Iris pigment epithelial cell (primary cell): Measurements from ENCODE around the gene FGGY.

Source experiments
- DNase-seq: peaks from one replicate; pipeline ENCODE4 v3.0.0-alpha.2; 2011; ENCODE audit warnings: low read depth

The FGGY gene

DNA sequence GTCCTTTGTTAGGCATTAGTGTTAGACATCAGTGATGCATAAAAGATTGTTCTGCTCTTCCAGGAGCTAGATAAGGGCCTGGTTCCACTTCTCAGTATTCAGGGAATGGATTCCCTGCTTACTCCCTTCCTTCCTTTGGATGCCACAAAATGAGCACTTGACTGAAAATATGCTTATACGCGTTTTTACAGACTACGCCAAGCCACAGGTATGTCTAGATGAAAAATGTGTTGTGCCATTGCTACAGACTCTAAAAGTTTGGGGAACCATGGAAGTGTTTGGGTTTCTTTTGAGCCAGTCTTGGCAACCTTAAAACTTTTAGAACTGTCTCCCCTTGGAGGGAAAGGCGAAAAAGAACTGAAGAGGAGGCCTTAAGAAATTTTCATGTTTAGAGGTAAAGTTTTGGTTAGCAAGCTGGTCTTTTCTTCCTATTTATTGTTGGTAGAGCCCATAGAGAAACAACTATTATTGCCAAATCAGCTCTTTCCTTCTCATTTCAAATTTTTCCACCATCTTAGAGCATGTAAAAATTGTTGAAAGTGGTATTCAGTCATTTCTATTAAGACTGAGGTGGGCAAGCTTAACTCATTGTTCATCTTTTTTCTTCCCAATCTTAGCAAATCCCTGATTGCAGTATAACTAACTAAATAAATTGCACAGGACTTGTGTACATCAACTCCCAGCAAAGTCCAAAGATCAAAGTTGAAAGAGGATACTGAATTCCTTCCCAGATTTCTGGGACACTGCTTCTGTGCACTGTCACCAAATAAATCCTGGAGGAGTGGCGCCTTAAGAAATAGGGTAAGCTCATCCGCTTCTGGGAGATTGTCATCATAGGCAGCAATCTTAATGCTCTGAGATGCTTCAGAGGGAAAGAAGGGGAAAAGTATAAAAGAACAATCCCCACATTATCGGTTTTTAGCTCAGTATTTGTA, 18.9 kb downstream of the FGGY start:
- no peak for DNase-seq

DNA sequence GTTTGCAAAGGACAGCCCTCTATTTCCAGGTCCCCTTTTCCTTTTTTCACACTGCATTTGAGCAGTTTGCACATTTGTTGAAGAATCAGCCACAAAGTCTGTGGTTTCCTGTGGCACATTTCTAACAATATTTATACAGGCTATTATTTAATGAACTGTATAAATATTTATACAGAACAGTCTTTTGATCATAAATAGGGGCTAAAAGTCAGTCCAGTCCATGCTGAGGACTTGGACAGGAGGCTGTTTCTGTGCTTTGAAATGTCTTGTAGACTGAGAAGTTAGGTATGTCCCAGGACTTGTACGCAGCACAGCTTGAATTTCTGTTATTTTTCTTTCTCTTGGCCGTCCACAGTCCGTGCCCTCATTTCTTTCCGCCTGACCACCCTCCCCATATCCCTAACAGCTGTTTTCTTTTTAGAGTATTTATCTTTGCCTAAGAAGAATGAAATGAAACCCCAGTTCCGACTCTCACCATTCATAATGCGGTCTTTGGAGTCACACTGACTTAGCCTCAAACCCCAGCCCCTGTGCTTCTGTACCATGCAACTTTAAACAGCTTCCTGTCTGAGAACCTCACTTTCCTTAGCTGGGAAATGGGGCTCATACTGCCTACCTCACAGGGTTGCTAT, 19.7 kb downstream of the FGGY start:
- DNase-seq = peak; percentile 76

DNA sequence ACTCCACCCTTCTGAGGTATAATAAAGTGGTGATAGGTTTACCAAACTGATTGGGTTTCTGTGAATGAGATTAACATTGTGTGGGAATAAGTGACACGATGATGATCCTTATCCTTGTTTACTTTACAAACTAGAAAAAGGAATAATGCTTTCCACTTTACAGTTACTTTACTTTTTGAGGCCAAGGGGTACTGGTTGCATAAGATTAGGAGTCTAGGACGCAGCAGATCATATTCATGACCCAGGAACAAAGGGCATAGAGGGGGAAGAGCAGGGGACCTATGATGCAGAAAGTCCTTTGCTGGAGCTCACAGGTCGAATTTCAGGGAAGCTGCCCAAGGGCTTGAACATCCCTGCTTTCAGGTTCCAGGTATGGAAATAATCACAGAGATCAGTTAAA, 20.4 kb downstream of the FGGY start:
- no peak for DNase-seq

DNA sequence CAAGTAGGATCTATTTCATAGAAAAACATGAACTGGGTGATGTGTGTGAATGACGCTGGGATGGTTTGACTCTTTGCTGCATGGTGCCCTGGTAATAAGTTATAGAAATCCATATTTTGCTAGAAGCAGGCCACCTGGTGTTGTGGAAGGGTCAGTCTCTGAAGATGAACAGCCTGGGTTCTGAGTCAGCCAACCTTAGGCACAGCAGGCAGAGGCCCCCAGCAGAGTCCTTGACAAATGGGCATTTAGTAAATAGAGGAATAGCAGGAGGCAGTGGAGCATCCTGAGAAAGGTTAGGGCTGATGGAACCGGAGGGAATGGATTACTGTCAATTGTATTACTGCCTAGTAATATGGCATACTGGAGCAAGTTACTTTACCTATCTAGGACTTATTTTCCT, 20.9 kb downstream of the FGGY start:
- DNase-seq = no peak

DNA sequence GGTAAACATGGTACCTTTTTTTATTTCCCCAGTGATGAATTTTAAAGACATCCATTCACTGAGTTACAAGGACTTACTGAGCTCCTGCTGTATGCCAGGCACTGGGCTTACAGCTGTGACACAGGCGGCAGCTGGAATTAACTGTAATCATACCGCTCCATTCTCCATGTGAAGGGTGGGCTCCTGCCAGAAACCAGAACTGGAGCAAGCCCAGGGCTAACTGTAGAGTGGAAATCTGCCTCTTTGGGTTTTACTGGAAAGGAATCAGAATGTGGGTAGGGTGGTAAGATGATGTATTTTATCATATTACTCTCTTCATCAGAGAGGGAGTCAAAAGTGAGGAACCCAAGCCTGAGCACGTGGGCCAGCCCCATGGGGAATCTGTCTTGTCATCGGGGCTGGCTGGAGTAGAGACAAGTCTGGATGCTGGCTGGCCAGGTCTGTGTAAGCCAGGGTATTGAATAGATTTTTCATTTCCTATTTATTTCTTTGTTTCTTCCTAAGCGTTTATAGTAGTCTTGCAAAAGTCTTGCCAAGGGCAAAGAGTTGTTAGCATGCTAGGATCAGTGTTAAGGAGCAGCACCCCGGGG, 21.5 kb downstream of the FGGY start:
- DNase-seq = no peak

DNA sequence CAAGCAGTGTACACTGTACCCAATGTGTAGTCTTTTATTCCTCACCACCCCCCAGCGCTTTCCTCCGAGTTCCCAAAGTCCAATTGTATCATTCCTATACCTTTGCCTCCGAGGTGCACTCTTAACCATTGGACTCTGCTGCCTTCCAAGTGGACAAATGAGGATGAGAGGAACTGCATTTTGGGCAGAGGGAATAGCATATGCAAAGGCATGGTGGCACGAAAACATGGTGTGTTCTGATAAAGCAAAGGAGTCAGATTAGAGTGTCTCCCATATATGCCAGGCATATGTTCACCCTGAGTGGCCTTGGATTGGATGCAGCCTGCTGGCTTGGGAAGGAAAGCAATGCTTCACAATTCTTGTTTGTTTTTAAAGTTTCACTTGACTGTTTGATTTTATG, 25.5 kb downstream of the FGGY start:
- no peak for DNase-seq

DNA sequence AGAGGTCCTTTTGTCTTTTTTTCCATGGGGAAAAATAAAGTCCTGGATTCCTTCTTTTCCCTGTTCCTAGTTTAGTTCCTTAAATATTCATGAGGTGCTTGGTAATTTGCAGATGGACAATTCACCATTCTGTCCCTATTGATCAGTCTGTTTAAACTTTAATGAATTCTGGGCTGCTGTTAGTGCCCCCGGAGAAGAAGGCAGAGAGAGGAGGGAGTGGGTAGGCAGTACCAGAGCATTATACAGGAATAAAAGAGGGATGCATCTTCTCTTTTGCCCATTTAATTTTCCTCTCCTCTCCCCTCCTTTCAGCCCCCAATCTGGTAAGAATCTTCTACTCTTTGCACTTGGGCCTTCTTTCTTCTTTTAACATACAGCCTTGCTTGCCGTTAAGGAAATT, 25.9 kb downstream of the FGGY start:
- no peak for DNase-seq

DNA sequence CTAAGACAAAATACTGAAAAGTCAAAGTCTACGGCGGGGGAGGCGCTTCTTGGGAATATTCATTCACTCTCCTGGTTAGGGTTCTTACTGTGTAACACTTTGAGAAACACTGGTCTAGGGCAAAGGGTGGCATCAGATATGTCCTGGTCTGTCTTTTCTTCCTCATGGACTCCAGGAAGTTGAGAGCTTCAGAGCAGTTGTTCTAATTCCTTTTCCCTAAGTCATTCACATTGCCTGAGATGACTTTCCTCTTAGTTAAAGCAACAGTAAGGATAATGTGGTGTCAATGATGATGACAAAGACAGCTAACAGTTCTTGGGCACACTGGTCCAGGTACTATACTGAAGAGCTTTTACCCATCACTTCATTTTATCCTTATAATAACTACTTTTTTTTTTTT, 27.0 kb downstream of the FGGY start:
- no peak for DNase-seq

DNA sequence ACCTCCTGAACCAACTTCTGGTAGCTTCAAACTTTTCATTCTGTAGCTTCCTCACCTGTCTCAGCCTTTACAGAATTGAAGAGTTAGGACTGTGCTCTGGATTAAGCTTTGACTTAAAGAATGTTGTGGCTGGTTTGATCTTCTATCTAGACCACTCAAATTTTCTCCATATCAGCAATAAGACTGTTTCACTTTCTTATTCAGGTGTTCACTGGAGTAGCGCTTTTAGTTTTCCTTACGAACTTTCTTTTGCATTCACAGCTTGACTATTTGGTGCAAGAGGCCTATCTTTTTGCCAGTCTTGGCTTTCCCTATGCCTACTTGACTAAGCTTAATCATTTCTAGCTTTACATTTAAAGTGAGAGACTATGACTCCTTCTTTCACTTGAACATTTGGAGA, 31.5 kb downstream of the FGGY start:
- DNase-seq = no peak

DNA sequence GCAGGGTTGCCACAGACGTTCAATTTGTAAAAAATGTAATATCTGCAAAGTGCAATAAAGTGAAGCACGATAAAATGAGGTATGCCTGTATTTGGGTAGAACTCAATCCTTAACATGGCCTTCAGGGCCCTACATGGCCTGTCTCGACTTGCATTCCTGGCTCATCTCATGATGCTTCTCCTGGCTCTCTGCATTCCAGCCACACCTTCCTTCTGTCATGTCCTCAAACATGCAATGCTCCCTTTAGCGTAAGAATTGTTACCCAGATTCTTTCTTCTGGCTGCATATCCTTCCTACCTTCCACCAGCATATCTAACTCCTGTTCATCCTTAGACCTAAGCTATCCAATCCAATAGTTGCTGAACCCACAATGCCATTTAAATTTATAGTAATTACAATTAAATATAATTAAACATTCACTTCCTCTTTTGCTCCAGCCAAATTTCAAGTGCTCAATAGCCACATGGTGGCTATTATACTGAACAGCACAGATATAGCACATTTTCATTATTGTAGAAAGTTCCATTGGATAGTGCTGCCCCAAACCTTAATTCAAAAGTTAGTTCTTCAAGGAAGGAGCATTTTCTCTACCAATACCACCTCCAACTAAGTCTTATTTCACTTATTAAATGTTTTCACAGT, 32.6 kb downstream of the FGGY start:
- DNase-seq = no peak

DNA sequence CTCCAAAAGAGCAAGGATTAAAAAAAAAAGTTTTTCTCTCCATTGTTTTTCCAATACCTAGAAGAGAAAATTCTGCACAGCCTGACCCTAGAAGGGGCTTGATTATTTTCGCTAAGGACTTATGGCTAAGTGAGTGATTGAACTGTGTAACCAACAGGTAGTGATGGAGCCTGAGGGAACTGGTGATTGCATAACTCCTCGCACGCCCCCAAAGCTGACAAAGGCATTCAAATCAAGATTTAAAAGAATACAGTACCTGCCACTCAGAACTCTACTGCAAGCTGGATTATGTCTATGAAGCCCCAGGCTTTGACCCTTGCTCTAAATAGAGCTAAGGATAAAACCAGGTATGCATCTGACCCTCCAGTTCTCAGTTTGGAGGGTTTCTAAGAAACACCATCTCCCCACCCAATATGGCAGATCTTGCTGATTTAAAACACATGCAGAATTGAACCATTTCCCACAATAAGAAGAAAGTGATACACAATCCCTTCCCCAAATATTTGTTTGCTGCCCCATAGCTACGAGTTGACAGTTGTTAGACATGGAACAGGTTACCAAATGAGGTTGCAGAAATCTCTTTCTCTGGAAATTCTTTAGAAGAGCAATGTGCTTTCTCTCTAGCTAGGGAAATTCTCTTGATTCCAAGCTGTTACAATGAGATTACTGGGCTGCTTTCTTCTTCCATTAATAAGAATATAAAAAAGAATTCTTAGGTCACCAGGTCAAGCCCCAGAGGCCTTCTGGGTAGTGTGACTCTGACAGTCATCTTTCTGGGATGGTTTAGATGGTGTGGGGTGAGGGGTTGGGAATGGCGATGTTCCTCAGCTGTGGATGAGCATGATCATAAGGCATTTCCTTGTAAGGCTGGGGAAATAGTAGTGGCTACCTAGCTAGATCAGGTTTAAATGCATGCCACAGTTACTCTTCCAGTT, 35.1 kb downstream of the FGGY start:
- DNase-seq = no peak

DNA sequence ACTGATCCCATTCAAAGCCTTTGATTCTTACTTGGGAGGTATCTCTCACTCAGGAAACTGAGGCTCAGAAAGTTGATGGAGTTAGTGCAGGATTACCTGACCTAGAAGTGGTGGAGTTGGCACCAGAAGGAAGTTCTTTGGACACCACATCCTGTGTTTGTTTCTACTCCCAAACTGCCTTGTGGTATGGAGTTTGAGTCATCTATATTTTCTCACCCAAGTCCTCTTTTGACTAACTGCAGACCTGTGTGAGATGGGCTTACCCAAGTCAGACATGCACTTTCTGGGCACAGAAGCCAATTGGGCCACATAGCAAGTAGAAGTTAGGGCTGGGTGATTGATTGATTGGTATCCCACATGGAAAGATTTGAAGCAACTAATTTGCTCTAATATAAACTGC, 36.1 kb downstream of the FGGY start:
- DNase-seq = peak; percentile 82

DNA sequence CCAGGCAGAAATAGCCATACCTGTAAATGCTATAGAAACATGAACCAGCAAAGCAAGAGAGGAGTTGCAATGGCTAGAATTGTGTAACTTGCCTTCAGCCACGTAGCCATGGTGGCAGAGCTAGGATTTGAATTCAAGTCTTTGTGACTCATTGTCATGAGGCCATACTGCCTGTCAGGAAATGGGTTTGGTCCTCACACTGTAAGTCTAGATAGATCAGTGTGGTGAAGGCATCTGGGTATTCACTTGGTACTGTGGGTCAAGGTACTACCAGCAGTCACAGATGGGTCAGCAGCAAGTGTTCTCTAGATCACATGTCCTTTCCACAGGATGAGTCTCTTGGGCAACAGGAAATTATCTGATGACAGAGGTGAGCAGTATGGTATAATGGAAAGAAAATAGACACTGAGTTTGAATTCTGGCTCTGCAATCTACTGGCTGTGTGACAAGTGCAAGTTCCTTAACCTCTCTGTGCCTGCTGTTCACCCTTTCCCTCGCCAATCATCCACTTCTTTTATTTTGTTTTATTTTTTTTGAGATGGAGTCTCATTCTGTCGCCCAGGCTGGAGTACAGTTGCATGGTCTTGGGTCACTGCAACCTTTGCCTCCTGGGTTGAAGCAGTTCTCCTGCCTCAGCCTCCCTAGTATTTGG, 36.9 kb downstream of the FGGY start:
- peak; percentile 34 for DNase-seq

DNA sequence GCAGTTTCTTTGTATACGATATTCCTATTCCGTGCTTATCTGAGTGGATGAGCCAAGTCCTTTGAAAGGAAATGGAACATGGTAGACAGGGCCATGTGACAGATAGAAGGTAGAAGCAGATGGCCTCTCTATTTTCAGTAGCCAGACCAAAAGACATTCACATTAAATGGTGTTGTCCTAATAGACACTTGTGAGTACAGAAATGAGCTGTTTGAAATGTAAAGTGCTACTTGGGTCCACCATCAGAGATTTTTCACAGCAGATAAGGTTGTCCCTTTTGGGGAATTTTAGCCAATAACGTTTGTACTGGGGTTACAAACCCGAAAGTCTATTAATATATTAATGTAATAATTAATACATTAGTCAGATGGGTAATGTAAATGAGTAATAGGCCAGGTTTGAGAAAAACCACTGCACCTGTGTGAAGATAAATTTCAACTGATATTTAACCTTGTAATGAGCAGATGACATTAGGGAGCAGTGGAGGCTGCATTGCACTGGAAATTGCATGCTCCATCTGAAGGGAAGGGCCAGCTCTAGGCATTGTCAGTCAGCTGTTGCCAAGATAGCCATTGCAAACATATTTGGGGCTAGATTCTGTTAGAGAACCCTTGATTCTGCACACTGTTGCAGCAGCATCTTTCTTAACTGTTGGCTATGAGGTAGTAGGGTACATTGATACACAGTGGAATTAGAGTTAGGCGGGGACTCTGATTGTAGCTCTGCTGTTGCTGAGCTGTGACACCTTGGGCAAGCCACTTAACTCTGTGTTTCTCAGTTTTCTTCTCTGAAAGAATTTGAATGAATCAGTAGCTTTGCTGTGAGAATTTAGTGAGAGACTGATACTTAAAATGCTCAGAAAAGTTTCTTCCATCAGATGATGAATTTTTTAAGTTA, 43.8 kb downstream of the FGGY start:
- no peak for DNase-seq

DNA sequence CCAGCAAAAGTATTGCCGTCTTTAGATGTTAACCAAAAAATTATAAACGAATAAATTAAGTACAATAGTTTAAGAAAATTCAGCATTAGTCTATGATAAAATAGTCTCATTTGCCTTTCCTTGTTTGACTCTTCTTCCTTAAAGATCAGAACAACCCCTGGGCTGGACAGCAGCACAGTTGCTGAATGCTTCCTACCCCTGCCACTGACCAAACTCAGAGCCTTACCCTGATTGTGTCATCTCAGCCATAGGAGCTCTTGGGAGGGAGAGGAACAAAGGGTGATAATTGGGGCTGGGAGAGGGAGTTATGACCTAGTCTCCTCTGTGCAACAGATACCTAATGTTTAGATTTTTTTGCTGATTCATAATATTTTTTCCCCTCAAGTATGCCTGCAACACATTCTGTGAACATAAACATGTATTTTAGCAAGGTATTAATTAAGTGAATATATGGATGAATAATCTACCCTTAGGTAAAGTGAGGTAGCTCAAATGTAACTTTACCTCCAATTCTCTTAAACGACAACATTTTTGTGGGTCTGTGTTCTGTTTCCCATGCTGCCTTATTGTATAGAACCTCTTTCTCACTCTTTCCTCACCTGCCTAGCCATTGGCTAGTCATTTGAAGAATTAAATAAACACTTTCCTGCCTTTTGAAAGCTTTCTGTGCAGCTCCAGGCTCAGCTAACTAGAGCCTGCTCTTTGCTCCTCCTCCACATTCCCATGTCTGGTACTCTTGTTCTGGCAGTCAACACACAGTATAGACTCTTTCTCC, 46.1 kb downstream of the FGGY start:
- DNase-seq = no peak

DNA sequence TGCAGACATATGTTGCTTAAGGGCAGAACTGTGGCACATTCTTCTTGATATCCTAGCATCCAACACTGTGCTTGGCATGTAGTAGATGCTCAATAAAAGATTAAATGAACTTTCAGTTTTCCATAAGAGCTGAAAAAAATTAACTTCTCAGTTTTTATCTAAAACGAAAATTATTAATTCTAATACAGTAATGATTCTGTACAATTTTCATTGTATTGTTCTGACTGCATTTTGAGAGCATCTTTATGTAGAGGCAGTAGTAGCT, 46.6 kb downstream of the FGGY start:
- DNase-seq = no peak

DNA sequence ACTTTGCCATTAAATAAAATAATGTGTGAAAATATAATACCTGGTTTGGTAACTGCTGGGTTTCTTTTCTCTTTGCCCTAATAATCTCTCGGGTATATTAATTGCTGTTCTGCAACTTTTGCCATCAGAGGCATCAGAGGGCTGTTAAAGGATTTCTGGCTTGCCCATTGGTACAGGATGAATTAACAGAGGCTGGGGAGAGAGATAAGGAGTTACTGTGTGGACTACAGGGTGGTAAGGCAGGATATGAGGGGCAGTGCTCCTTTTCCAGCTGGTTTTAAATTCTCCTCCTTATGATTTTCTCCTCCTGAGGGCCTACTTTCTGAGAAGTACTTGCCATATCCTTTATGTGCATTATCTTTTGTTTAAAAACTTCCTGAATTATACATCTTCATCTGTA, 48.3 kb downstream of the FGGY start:
- DNase-seq = no peak

DNA sequence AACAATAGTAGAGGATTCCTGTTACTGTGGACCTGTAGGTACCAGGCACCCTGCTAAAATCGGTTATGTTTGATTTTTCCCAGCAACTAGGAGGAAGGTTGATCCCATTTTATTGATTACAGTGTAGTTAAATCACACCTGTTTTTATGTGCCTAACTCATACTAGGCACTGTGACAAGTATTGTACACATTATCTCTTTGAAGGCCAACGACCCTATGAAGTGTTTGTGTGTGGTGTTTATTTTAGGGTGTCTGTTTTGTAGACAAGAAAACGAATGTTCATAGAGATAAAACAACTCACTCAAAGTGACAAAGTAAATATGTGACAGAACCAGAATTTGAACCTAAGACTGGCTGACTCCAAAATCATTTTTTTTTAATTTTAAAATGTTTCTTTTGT, 49.5 kb downstream of the FGGY start:
- no peak for DNase-seq

DNA sequence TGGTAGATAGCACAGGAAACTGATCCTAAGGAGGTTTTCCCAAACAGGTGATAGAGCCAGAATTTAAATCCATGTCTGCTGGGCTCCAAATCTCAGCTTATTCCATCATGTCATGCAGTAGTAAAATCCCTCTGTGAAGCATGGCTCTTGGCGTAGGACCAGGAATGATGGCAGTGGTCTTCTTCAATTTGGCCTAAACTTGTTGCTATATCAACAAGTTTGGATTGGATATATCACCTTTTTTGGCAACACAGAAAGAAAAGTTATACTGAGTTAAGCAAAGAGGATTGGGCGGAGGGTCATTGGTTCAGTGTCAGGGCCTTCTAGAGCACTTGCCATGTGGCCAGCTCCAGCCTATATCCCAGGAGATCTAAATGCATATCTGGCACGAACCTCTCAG, 52.2 kb downstream of the FGGY start:
- no peak for DNase-seq

DNA sequence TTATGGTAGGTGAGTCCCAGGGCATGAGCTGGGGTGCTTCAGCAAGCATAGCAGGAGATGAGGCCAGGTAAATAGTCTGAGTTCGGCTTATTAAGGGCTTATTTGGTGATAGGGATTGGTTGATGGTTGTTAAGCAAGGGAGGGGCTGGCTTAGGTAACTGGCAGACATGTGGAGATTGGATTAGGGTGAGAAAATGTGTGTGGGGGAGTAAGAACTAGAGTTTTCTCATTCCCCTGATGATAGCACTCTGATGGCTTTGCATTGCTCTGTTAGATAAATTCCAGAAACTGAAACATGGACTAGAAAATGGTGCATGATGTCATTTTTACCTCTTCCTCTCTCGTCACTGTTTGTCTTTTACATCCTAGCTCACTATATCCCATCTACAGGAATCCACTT, 53.6 kb downstream of the FGGY start:
- no peak for DNase-seq
